Measurements from ENCODE around the gene NUDT15. TPM values are rescaled to one million over a fixed set of nuclear protein-coding genes. Genes with fewer than 3 reads are reported as not detected.
"Not testable (repeated sequence)": the region's sequence is repeated elsewhere in the genome, so short reads cannot be mapped to it uniquely, and the experiment has no call there.

NUDT15 gene
- total and polyA plus RNA-seq, 4 experiments from 2014 or later, result 5.6 to 19.7 (median 8.1) TPM

DNA sequence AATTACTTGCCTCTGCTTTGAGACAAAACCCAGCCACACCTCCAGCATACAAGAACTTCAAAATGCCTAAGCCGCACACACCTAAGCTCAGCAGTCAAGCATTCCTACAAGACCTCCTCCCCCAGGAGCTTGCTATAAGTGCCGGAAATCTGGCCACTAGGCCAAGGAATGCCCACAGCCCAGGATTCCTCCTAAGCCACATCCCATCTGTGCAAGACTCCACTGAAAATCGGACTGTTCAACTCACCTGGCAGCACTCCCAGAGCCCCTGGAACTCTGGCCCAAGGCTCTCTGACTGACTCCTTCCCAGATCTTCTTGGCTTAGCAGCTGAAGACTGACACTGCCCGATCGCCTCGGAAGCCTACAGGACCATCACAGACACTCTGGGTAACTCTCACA, 21.0 kb downstream of the NUDT15 start:
- H3K9me3 Mint-ChIP-seq; DNase-seq; H3K27me3 Mint-ChIP-seq; CTCF ChIA-PET (ENCODE audit: partially characterized antibody); H3K4me1 Mint-ChIP-seq; intact Hi-C loops (cut with micrococcal nuclease); H3K4me3 ChIP-seq (ENCODE audit: low read length in 2 of 2); H3K4me1 ChIP-seq (ENCODE audit: insufficient read depth, low read length); POLR2A ChIA-PET (ENCODE audit: partially characterized antibody); H3K27ac ChIP-seq (ENCODE audit: low read depth, low read length); H3K4me3 Mint-ChIP-seq; H3K36me3 ChIP-seq (ENCODE audit: insufficient read depth, low read length); H3K27me3 ChIP-seq (ENCODE audit: insufficient read depth, low read length); H3K9me3 ChIP-seq (ENCODE audit: control insufficient read depth in 1 of 2, low read length in 2 of 2): not testable (repeated sequence)
- peak overlapping the region in 3 of 7 donors; percentile 21 to 58 (median 30) for H3K27ac Mint-ChIP-seq
- H3K36me3 Mint-ChIP-seq, result peaks cover 8 to 44% of the 10 kb centered on the region in 2 donors

DNA sequence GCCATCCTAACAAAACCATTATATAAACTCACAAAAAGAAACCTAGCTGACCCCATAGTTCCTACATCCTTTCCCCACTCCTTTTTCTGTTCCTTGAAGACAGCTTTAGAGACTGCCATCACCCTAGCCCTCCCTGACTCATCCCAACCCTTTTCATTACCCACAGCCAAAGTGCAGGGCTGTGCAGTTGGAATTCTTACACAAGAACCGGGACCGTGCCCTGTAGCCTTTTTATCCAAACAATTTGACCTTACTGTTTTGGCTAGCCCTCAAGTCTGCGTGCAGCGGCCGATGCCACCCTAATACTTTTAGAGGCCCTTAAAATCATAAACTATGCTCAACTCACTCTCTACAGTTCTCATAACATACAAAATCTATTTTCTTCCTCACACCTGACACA, 22.4 kb downstream of the NUDT15 start:
- H3K27ac ChIP-seq (ENCODE audit: low read depth, low read length); H3K9me3 ChIP-seq (ENCODE audit: control insufficient read depth in 1 of 2, low read length in 2 of 2); H3K4me3 Mint-ChIP-seq; H3K36me3 ChIP-seq (ENCODE audit: insufficient read depth, low read length); H3K27me3 ChIP-seq (ENCODE audit: insufficient read depth, low read length); H3K4me1 Mint-ChIP-seq; DNase-seq; intact Hi-C loops (cut with micrococcal nuclease); POLR2A ChIA-PET (ENCODE audit: partially characterized antibody); H3K9me3 Mint-ChIP-seq; H3K4me3 ChIP-seq (ENCODE audit: low read length in 2 of 2); H3K27me3 Mint-ChIP-seq; CTCF ChIA-PET (ENCODE audit: partially characterized antibody); H3K4me1 ChIP-seq (ENCODE audit: insufficient read depth, low read length): not testable (repeated sequence)
- Mint-ChIP-seq H3K36me3 (peaks cover 8 to 32% of the 10 kb centered on the region in 2 donors), H3K27ac (peak overlapping the region in 3 of 7 donors; percentile 4 to 79 (median 53))

- H3K27me3 ChIP-seq (ENCODE audit: insufficient read depth, low read length), result no peaks in the 10 kb centered on the region
- Mint-ChIP-seq H3K36me3 (peaks cover 46 to 50% of the 10 kb centered on the region in 2 donors), H3K4me3 (no peak overlapping the region), H3K27ac (peak overlapping the region in 1 of 7 donors; percentile 8), H3K27me3 (no peaks in the 10 kb centered on the region), H3K4me1 (peaks cover 0 to 5% (median 1%) of the 10 kb centered on the region in 4 donors), H3K9me3 (peaks cover 0 to 34% (median 10%) of the 10 kb centered on the region in 8 donors)
- peaks cover 4% of the 10 kb centered on the region for H3K36me3 ChIP-seq (ENCODE audit: insufficient read depth, low read length)
- ChIA-PET POLR2A (ENCODE audit: partially characterized antibody) (interaction anchor here (2.0 kb wide), 1 partner anchor 29 kb away, joined by 7 read pairs; the partner anchor contains the start of gene NUDT15), CTCF (ENCODE audit: partially characterized antibody) (interaction anchor here (1.6 to 2.0 kb wide), 2 partner anchors 18 to 28 kb away, joined by 3 to 9 read pairs; no protein-coding TSS in a partner anchor)
- H3K9me3 ChIP-seq (ENCODE audit: control insufficient read depth in 1 of 2, low read length in 2 of 2), result no peaks in the 10 kb centered on the region
- intact Hi-C loops (cut with micrococcal nuclease), result no loop called here
- H3K4me1 ChIP-seq (ENCODE audit: insufficient read depth, low read length), result no peaks in the 10 kb centered on the region
- H3K27ac ChIP-seq (ENCODE audit: low read depth, low read length), result no peak overlapping the region
- DNase-seq, result no peak
- H3K4me3 ChIP-seq (ENCODE audit: low read length in 2 of 2), result no peak overlapping the region
Observed at GRCh38 chr13:48066310-48066989, 28.9 kb downstream of the NUDT15 start.

GRCh38 chr13:48068036-48068435, 30.5 kb downstream of the NUDT15 start:
- intact Hi-C loops (cut with micrococcal nuclease), result no loop called here
- Histone ChIP-seq H3K27me3 (ENCODE audit: insufficient read depth, low read length) (no peaks in the 10 kb centered on the region), H3K27ac (ENCODE audit: low read depth, low read length) (no peak overlapping the region), H3K4me1 (ENCODE audit: insufficient read depth, low read length) (no peaks in the 10 kb centered on the region), H3K9me3 (ENCODE audit: control insufficient read depth in 1 of 2, low read length in 2 of 2) (no peaks in the 10 kb centered on the region), H3K36me3 (ENCODE audit: insufficient read depth, low read length) (peaks cover 20% of the 10 kb centered on the region), H3K4me3 (ENCODE audit: low read length in 2 of 2) (no peak overlapping the region)
- ChIA-PET POLR2A (ENCODE audit: partially characterized antibody) (no interaction called here), CTCF (ENCODE audit: partially characterized antibody) (no interaction called here)
- Mint-ChIP-seq H3K27me3 (no peaks in the 10 kb centered on the region), H3K36me3 (peaks cover 58 to 66% of the 10 kb centered on the region in 2 donors), H3K9me3 (peaks cover 0 to 39% (median 10%) of the 10 kb centered on the region in 8 donors), H3K4me3 (no peak overlapping the region), H3K27ac (peak overlapping the region in 2 of 7 donors; percentile 3 to 50), H3K4me1 (peaks cover 0 to 5% (median 1%) of the 10 kb centered on the region in 4 donors)
- DNase-seq, result no peak

DNA sequence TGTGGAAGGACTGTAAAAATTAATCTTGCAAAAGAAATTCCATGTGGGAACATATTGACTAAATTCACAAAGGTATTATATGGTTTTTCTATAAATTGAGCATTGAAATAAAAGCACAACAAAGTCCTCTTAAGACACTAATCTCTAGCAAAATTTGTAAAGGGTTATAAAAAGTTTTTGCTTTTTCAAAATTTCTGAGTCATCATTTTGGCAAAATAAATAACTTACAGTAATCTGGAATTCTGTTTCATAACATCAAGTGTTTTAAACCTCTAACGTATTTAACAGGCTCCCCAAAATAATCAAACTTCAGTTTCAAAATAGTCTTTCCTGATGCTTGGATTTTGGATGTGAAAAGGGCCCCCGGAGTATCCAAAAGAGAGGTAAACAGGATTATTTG, 31.4 kb downstream of the NUDT15 start:
- H3K36me3 ChIP-seq (ENCODE audit: insufficient read depth, low read length), result peaks cover 27% of the 10 kb centered on the region
- Mint-ChIP-seq H3K27ac (no peak overlapping the region), H3K9me3 (peaks cover 0 to 39% (median 10%) of the 10 kb centered on the region in 8 donors), H3K4me1 (peaks cover 0 to 5% (median 1%) of the 10 kb centered on the region in 4 donors), H3K36me3 (peaks cover 67 to 74% of the 10 kb centered on the region in 2 donors), H3K27me3 (no peaks in the 10 kb centered on the region), H3K4me3 (no peak overlapping the region)
- CTCF ChIA-PET (ENCODE audit: partially characterized antibody), result no interaction called here
- H3K27ac ChIP-seq (ENCODE audit: low read depth, low read length), result no peak overlapping the region
- no peaks in the 10 kb centered on the region for H3K4me1 ChIP-seq (ENCODE audit: insufficient read depth, low read length)
- intact Hi-C loops (cut with micrococcal nuclease), result no loop called here
- DNase-seq, result no peak
- no peak overlapping the region for H3K4me3 ChIP-seq (ENCODE audit: low read length in 2 of 2)
- no peaks in the 10 kb centered on the region for H3K9me3 ChIP-seq (ENCODE audit: control insufficient read depth in 1 of 2, low read length in 2 of 2)
- H3K27me3 ChIP-seq (ENCODE audit: insufficient read depth, low read length), result no peaks in the 10 kb centered on the region
- POLR2A ChIA-PET (ENCODE audit: partially characterized antibody), result no interaction called here

DNA sequence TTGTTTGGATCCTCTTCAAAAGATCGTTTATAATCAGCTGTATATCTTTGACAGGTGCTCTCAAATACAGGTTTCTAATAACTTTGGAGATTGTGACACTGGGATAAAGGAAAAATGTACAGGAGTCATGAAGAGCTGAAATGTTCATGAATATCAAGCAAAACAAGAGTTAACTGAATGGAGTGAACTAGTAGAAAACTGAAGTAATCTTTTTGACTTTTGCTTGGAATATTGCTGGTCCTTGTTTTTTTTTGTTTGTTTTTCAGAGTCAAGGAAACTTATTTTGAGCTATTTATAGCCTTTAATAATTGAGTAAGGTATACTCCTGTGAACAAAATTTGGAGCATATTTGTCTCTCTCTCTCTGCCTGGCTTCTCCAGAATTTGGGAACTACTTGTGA, 32.0 kb downstream of the NUDT15 start:
- Mint-ChIP-seq H3K9me3 (peaks cover 0 to 39% (median 10%) of the 10 kb centered on the region in 8 donors), H3K36me3 (peaks cover 74 to 80% of the 10 kb centered on the region in 2 donors), H3K27ac (peak overlapping the region in 1 of 7 donors; percentile 22), H3K4me3 (no peak overlapping the region), H3K4me1 (peaks cover 0 to 5% (median 1%) of the 10 kb centered on the region in 4 donors), H3K27me3 (no peaks in the 10 kb centered on the region)
- Histone ChIP-seq H3K4me1 (ENCODE audit: insufficient read depth, low read length) (no peaks in the 10 kb centered on the region), H3K27me3 (ENCODE audit: insufficient read depth, low read length) (no peaks in the 10 kb centered on the region), H3K9me3 (ENCODE audit: control insufficient read depth in 1 of 2, low read length in 2 of 2) (no peaks in the 10 kb centered on the region), H3K36me3 (ENCODE audit: insufficient read depth, low read length) (peaks cover 32% of the 10 kb centered on the region), H3K27ac (ENCODE audit: low read depth, low read length) (no peak overlapping the region), H3K4me3 (ENCODE audit: low read length in 2 of 2) (no peak overlapping the region)
- DNase-seq, result no peak
- intact Hi-C loops (cut with micrococcal nuclease), result no loop called here
- CTCF ChIA-PET (ENCODE audit: partially characterized antibody), result interaction anchor here (2.1 kb wide), 1 partner anchor 32 kb away, joined by 8 read pairs; the partner anchor contains the start of gene NUDT15
- POLR2A ChIA-PET (ENCODE audit: partially characterized antibody), result no interaction called here

DNA sequence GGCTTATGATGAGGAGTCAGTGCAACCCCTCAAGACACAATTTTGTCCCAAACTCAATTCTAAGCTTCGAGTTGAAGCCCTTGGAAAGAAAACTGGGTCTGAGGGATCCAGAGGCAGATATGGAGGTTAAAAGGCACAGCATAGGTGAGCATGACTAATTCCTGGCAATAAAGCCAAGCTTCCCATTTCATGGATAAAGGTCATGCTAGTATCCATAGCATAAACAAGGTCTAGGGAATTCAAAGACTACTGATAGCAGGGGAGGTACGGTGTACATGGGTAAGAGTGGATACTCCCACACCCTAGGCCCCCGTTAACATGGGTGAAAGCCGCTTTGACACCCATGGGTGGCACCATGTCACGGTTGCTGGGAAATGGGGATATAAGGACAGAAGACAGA, 33.4 kb downstream of the NUDT15 start:
- Histone ChIP-seq H3K27me3 (ENCODE audit: insufficient read depth, low read length) (no peaks in the 10 kb centered on the region), H3K4me3 (ENCODE audit: low read length in 2 of 2) (no peak overlapping the region), H3K9me3 (ENCODE audit: control insufficient read depth in 1 of 2, low read length in 2 of 2) (no peaks in the 10 kb centered on the region), H3K27ac (ENCODE audit: low read depth, low read length) (no peak overlapping the region), H3K36me3 (ENCODE audit: insufficient read depth, low read length) (peaks cover 39% of the 10 kb centered on the region), H3K4me1 (ENCODE audit: insufficient read depth, low read length) (no peaks in the 10 kb centered on the region)
- peaks cover 0 to 39% (median 10%) of the 10 kb centered on the region in 8 donors for H3K9me3 Mint-ChIP-seq
- H3K36me3 Mint-ChIP-seq, result peaks cover 82 to 92% of the 10 kb centered on the region in 2 donors
- ChIA-PET POLR2A (ENCODE audit: partially characterized antibody) (no interaction called here), CTCF (ENCODE audit: partially characterized antibody) (interaction anchor here (2.1 kb wide), 1 partner anchor 33 kb away, joined by 8 read pairs; the partner anchor contains the start of gene NUDT15)
- peak overlapping the region in 1 of 7 donors; percentile 41 for H3K27ac Mint-ChIP-seq
- no peak for DNase-seq
- H3K4me1 Mint-ChIP-seq, result peaks cover 0 to 5% (median 0%) of the 10 kb centered on the region in 4 donors
- intact Hi-C loops (cut with micrococcal nuclease), result no loop called here
- H3K4me3 Mint-ChIP-seq, result no peak overlapping the region
- H3K27me3 Mint-ChIP-seq, result no peaks in the 10 kb centered on the region

Data from CD4-positive, alpha-beta memory T cell (primary cell).